Placental pericyte (primary cell): ENCODE measurements around the gene NLGN4X. TPM values are rescaled to one million over a fixed set of nuclear protein-coding genes. Genes with fewer than 3 reads are reported as not detected.

Experiments
- small RNA-seq: library from RNA; depleted of rRNA; stranded (forward); fragments of <200 nt; gene quantifications from one replicate; pipeline ENCODE3, GENCODE V24; 2012; ENCODE audit warnings: low replicate concordance
- total RNA-seq: library from RNA; depleted of rRNA; stranded (reverse); fragments of >200 nt; gene quantifications from 2 replicates; pipeline ENCODE4 v1.2.3, GENCODE V29; 2012

The NLGN4X gene
- total RNA-seq: 3.1 and 5.3 TPM in 2 replicates

DNA sequence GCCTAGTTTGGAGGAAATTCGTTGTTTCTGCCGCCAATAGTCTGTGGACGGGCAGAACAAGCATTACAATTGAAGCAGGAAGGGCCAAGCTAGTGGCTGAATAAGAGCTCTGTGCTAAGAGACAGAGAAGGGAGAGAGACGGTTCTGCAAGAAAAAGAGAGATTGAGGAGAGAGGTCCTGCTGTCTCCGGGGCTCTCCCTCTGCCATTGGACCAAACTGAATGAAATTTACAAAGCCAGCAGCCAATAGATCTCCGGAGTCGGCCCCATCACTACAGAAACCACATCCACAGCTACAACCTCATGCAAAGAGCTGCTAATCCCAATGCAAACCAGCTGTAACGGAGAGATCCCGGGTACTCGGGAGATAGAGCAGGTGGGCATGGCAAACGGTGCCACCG is at the start of gene NLGN4X:
Gene NLGN4X (minus strand): TSS at position 148 of the 400 bp plus-strand sequence. CDS start 77,401 bp downstream, outside the sequence.

Small RNA genes lying within 50 kb of the gene (small RNA-seq; reads per million reads assigned to genes)
- not detected for gene RF00322
